Astrocyte (in vitro differentiated cells and primary cell): ENCODE results near the gene CCNB1IP1. TPM values are rescaled to one million over a fixed set of nuclear protein-coding genes. Genes with fewer than 3 reads are reported as not detected.
A peak's percentile ranks its signal among the peaks of the same experiment; 100 is the strongest.

Experiments used
- DNase-seq: peaks from one replicate; pipeline ENCODE4 v3.0.0-alpha.2; 2010; ENCODE audit warnings: low read depth
- FAIRE-seq: peaks from 2 replicates; lab custom pipeline; 2011; peaks lifted over from hg19 to GRCh38; lab: Jason Lieb, UNC
- H2AFZ ChIP-seq: 2 replicates; pipeline ENCODE4 v1.6.0; 2012; ENCODE audit warnings: low read depth, low read length, inconsistent platforms
- H3K27ac ChIP-seq: 2 replicates; pipeline ENCODE4 v1.5.1; 2011; ENCODE audit warnings: low read depth, low read length, inconsistent platforms
- H3K27me3 ChIP-seq: 2 replicates; pipeline ENCODE4 v1.6.0; 2011; ENCODE audit warnings: low read length, inconsistent platforms; ENCODE audit not compliant: insufficient read depth
- H3K36me3 ChIP-seq: 2 replicates; pipeline ENCODE4 v1.5.1; 2011; ENCODE audit warnings: low read length, inconsistent platforms; ENCODE audit not compliant: insufficient read depth
- H3K4me1 ChIP-seq: 2 replicates; pipeline ENCODE4 v1.5.1; 2011; ENCODE audit warnings: low read length, inconsistent platforms; ENCODE audit not compliant: insufficient read depth
- H3K4me2 ChIP-seq: 2 replicates; pipeline ENCODE4 v1.6.0; 2012; ENCODE audit warnings: low read length, inconsistent platforms
- H3K4me3 ChIP-seq: 2 replicates; pipeline ENCODE4 v1.5.1; 2011; ENCODE audit warnings: low read depth, mild to moderate bottlenecking, low read length, inconsistent platforms; ENCODE audit not compliant: insufficient read depth
- H3K79me2 ChIP-seq: 2 replicates; pipeline ENCODE4 v1.6.0; 2012; ENCODE audit warnings: mild to moderate bottlenecking, low read length, inconsistent platforms; ENCODE audit not compliant: insufficient read depth
- H3K9ac ChIP-seq: 2 replicates; pipeline ENCODE4 v1.6.0; 2012; ENCODE audit warnings: mild to moderate bottlenecking, low read length, inconsistent platforms
- H3K9me3 ChIP-seq: 2 replicates; pipeline ENCODE4 v1.5.1; 2012; ENCODE audit warnings: low read depth, mild to moderate bottlenecking, low read length, inconsistent platforms; ENCODE audit not compliant: insufficient read depth
- H4K20me1 ChIP-seq: 2 replicates; pipeline ENCODE4 v1.6.0; 2012; ENCODE audit warnings: low read length, inconsistent platforms; ENCODE audit not compliant: insufficient read depth
- H3K27ac Mint-ChIP-seq: one replicate; pipeline ENCODE4 v1.8.0; 2021; ENCODE audit warnings: mild to moderate bottlenecking, mixed read lengths; ENCODE audit not compliant: unreplicated experiment
- H3K27me3 Mint-ChIP-seq: one replicate; pipeline ENCODE4 v1.8.0; 2021; ENCODE audit warnings: low read depth, mixed read lengths; ENCODE audit not compliant: unreplicated experiment
- H3K36me3 Mint-ChIP-seq: one replicate; pipeline ENCODE4 v1.8.0; 2021; ENCODE audit warnings: low read depth, mixed read lengths; ENCODE audit not compliant: unreplicated experiment
- H3K4me1 Mint-ChIP-seq: one replicate; pipeline ENCODE4 v1.8.0; 2021; ENCODE audit warnings: low read depth, mixed read lengths; ENCODE audit not compliant: unreplicated experiment
- H3K4me3 Mint-ChIP-seq: one replicate; pipeline ENCODE4 v1.8.0; 2021; ENCODE audit warnings: mild to moderate bottlenecking, moderate library complexity, mixed read lengths; ENCODE audit not compliant: unreplicated experiment
- H3K9me3 Mint-ChIP-seq: one replicate; pipeline ENCODE4 v1.8.0; 2021; ENCODE audit warnings: mild to moderate bottlenecking, mixed read lengths; ENCODE audit not compliant: unreplicated experiment
- CTCF ChIP-seq: IDR thresholded peaks from 2 replicates; pipeline ENCODE4 v1.5.1; 2011; ENCODE audit warnings: low read depth, mild to moderate bottlenecking, inconsistent platforms, low read length, moderate library complexity; ENCODE audit not compliant: insufficient read depth
- EZH2 ChIP-seq: IDR thresholded peaks from 2 replicates; pipeline ENCODE4 v1.6.1; 2012; ENCODE audit warnings: mild to moderate bottlenecking, low read length, inconsistent platforms; ENCODE audit not compliant: insufficient read depth
- total RNA-seq: library from RNA; stranded (reverse); gene quantifications from 2 replicates; pipeline ENCODE4 v1.2.1, GENCODE V29; 2021

Gene CCNB1IP1
- total RNA-seq, 1 donor from 2014 or later: 89.1 TPM

- no peak overlapping the region for H2AFZ ChIP-seq
- H3K79me2 ChIP-seq: no peaks in the 10 kb centered on the region
- H4K20me1 ChIP-seq: no peaks in the 10 kb centered on the region
- no peaks in the 10 kb centered on the region for H3K27me3 Mint-ChIP-seq
- FAIRE-seq: no peak
- peak overlapping the region; percentile 45 for H3K4me3 Mint-ChIP-seq
- H3K4me2 ChIP-seq: no peak overlapping the region
- no peak overlapping the region for H3K27ac ChIP-seq
- H3K9me3 ChIP-seq: no peaks in the 10 kb centered on the region
- no peaks in the 10 kb centered on the region for H3K27me3 ChIP-seq
- H3K4me3 ChIP-seq: no peak overlapping the region
- H3K36me3 ChIP-seq: peaks cover 49% of the 10 kb centered on the region
- no peak overlapping the region for H3K27ac Mint-ChIP-seq
- peaks cover 45% of the 10 kb centered on the region for H3K36me3 Mint-ChIP-seq
- TF ChIP-seq EZH2 (no peak), CTCF (no peak)
- no peaks in the 10 kb centered on the region for H3K4me1 Mint-ChIP-seq
- H3K9ac ChIP-seq: no peak overlapping the region
- H3K9me3 Mint-ChIP-seq: no peaks in the 10 kb centered on the region
- DNase-seq: no peak
- no peaks in the 10 kb centered on the region for H3K4me1 ChIP-seq
These were observed 43.1 kb upstream of the CCNB1IP1 start for GRCh38 chr14:20376071-20376588.

- H3K36me3 ChIP-seq: peaks cover 48% of the 10 kb centered on the region
- no peak for FAIRE-seq
- no peaks in the 10 kb centered on the region for H3K9me3 Mint-ChIP-seq
These were observed 42.4 kb upstream of the CCNB1IP1 start for GRCh38 chr14:20375471-20375870.

More at GRCh38 chr14:20375471-20375870, 42.4 kb upstream of the CCNB1IP1 start:
- Histone ChIP-seq H3K4me1 (no peaks in the 10 kb centered on the region), H3K27me3 (no peaks in the 10 kb centered on the region), H2AFZ (no peak overlapping the region), H4K20me1 (no peaks in the 10 kb centered on the region), H3K4me2 (no peak overlapping the region), H3K9ac (no peak overlapping the region), H3K9me3 (no peaks in the 10 kb centered on the region), H3K27ac (no peak overlapping the region), H3K4me3 (no peak overlapping the region), H3K79me2 (no peaks in the 10 kb centered on the region)
- no peak overlapping the region for H3K27ac Mint-ChIP-seq
- no peaks in the 10 kb centered on the region for H3K27me3 Mint-ChIP-seq
- H3K4me1 Mint-ChIP-seq: no peaks in the 10 kb centered on the region
- H3K4me3 Mint-ChIP-seq: no peak overlapping the region
- peaks cover 40% of the 10 kb centered on the region for H3K36me3 Mint-ChIP-seq
- no peak for DNase-seq
- TF ChIP-seq CTCF (no peak), EZH2 (no peak)
